OCI-M2 (cell line): Measurements from ENCODE around the gene LRMDA.

Source experiments
- DNase-seq: peaks from one replicate; lab custom pipeline; 2025; ENCODE audit not compliant: unreplicated experiment; lab: John Stamatoyannopoulos, UW

The LRMDA gene

DNA sequence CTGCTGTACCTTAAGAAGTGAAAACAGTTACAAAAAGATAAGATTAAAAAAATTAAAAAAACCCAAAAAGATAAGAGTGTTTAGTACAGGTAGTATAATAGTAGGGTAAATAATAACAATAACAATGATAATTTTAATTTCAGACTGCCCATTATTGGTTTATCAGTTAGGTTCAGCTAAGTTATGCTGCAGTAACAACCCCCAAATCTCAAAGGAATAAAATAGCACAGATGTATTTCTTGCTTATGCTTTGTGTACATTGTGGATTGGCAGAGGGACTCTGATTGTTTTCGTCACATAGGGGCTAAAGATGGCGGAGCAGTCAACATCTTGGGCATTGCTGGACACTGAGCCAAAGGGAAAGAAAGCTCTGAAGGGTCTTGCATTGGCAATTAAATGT, 264.6 kb downstream of the LRMDA start:
- DNase-seq: no peak

DNA sequence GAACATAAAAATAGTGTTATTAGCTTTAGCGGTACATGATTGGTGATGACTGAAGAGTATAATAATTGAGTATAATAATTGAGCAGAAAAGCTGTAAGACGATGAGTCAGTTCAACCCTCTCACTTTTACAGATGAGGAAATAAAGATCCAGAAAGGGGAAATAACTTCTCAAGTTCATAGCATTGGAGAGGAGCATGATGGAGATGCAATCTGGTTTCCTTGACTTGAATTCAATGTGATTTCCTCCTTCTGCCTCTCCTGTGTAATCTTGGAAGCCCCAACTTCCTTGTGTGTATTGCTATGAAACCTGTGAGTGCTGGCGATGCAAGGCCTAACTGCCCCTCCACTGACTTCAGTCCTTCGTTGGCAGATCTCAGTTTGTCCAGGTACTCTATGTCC, 265.1 kb downstream of the LRMDA start:
- DNase-seq: no peak

DNA sequence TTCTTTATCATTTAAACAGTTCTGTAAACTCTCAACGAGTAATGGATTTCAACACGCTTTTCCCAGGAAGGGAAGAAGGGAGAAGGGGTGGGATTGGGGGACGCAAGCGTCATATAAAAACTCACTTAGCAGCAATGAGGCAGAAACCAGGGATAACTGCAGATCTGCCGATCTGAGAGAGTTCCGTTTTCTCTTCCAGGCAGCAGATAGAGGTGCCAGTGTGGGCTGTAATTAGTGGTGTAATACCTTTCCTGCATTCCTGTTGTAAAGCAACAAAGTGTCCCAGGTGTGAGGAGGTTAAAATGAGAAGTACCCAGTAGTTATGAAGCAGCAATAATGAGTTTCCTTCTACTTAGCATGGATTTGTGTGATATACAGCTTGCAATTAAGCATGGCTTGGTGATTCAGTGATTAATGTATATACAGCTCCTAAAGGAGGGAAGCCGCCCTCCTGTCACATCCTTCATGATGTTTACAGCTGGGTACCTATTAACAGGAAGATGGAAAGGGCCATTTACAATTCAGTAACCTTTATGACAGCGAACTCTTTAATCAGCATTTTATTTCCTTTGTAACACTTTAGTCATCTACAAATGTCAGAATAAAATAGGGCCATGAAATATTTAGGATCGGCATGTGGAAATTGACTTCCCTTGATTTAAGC, 271.9 kb downstream of the LRMDA start:
- no peak for DNase-seq

DNA sequence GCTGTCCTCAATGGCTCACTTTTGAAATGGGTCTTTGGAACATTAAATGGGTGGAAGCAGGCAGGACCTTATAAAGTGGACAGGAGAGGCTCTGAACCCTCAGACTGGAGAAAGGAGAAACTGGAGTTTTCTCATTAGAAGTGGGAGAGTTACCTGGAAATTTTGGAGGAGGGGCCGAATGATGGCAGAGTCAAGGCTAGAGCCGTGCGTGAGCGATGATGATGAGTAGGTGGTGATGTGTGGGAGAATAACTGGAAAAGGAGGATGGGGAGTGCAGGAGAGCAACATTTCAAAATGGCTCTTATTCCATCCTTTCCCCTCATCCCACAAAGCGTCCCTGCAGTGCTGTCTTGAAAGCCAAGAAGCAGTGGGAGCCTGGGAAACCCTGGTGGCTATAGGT, 274.0 kb downstream of the LRMDA start:
- no peak for DNase-seq

DNA sequence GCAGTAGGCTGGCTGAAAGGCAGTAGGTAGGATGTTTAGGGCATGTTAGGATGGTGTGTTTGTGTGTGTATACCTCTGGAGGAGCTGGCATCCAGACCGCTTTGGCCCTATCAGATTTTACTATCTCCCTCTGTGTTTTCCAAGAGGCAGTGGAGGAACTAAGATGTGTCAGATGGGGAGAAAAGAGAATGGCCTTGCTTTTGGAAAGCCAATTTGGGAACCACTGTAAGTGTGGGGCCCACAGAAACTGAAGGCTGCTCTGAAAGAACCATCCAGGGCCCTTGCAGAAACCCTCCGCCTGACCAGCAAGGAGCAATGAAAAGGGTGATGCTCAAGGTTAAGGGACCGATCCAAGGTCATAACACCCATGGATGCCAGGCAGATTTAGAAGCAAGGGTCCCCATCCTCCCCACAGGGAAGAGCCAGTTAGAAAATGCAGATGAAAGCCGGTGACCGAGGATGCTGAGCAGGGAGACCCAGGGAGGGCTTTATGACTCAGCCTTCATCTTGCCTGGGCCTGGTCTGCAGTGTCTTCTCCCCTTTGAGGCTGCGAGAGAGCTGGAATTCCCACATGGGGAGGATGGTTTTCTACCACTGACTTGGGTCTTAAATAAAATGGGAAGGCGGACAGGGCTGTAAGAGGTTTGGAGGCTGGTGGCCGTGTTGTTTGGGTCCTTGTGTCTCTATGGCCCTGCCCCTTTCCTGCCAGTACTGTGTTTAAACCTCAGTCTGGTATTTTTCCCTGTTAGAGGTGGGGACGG, 275.8 kb downstream of the LRMDA start:
- DNase-seq: no peak

DNA sequence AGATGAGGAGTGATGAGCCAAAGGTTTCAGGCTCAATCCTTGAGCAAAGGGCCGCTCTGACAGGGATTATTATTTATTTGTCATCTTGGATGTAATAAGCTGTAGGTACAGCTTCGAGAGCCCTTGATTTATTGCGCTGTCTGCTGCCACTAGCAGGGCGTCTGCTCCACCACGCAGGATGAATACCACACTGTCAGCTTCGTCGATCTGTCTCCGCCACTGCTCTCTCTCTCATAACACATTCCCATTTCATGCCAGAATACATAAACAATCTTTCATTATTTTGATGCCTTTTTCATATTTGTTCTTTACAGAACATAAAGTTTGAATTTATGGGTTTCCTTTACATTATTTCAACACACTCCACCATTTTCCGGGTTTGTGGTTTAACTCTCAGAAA, 276.6 kb downstream of the LRMDA start:
- no peak for DNase-seq

DNA sequence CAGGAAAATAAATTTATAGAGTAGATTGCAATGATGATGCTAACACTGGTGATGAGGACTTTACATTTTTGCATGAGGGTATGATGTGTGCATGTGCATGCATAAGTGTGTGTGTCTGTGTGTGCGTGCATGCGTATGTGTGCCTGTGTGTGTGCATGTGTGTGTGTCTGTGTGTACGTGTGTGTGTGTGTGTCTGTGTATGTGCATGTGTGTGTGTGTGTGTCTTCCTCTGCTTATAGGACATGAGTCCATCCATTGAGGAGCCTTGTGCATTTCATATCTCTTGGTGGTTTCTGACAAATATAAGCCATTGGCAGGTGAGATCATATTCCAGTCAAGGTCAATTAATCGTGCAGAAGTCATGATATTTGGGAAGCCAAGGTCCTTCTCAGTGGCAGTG, 277.8 kb downstream of the LRMDA start:
- no peak for DNase-seq

DNA sequence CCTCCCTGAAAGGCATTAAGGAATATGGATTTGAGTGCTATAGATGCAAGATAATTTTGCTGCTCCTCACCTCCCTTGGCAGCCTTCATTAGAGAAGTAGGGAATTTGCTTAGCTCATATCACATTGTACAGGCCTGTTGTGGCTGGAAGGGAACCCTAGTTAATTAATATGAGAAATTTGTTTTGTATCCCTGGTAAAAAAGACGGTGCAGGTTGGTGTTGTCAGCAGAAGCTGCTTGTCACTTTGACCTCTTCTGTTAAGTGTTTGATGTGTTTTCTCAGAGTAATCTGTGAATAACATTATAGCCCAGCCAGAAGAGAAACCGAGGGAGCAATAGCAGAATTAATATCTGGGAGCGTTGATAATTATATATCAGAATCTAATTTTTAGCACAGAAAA, 278.4 kb downstream of the LRMDA start:
- DNase-seq: no peak

DNA sequence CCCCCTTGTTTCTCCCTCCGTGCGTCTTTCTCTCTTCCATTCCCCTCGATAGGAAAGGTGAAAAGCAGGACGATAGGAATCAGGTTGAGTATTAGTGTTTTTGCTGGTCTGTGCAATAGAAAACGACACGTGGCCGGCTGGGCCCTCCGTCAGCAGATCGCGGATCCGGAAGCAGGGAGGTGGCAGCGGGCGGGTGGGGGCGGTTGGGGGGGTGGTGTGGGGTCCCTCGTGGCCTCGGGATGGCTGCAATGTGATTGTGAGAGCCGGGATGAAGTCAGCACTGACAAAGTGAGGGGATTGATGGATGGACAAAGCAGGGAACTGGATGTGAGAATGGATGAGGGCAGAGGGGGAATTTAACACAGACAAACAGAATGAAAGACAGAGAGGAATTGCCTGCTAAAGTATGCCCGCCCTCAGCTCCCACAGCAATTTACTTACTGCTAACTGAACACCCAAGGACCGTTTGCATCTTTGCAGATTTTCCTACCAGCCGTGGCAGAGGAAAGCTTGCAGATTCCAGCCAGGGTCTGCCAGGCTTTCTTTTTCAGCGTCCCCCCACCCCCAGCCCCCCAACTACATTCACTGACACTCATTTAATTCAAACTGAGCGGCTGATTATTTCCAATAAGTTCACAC, 280.9 kb downstream of the LRMDA start:
- DNase-seq: no peak

DNA sequence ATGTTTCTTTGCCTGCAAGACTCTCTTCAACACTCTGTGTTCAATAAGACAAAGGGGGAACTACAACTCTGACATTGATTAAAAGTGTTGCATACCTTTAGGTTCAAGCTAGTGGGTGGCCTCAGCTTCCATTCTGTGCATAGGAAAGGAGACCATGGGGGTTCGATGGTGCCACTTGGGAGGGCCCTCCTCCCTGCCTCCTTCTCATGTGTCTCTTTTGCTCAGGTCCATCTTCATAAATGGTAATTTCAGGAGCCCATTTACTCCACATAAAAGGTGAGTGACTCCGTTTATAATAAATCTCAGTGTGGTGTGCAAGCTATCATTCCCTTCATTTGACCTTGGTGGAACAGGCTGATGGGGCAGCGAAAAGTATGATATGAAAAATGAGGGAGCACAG, 285.1 kb downstream of the LRMDA start:
- DNase-seq: no peak

DNA sequence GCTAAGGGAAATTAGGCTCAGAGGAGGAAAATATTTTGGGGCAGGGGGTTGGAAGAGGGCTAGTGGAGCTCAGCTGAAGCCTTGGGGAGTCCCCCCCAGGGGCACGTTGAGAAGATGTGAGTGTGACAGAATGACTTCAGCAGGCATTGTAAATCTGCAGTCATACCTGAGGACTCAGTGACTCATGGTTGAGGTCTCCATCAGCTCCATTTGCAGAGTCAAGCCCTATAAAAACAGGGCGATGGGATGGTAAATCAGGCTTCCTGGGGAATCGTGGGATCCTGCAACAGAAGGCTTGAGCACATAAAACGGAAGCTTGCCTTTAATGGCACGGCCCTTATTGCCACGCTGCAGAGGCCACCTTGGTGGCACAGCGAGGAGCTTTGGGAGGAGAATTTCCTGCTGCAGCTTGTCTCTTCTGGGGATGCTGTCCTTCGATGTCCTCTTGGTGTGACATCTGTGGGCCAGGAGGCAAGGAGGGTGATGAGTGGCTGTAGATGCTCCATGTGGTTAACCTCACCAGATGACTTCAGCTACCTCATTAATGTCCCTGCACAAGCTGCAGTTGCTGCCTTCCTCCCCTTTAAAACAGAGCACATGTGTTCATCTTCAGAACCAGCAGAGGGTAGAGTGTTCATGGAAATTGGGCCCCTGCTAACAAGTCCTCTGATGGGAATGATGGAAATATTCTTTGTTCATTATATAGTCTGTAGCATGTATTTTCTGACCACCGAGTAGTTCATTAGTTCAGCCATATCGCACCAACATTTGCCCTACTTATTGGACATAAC, 285.9 kb downstream of the LRMDA start:
- DNase-seq: no peak

DNA sequence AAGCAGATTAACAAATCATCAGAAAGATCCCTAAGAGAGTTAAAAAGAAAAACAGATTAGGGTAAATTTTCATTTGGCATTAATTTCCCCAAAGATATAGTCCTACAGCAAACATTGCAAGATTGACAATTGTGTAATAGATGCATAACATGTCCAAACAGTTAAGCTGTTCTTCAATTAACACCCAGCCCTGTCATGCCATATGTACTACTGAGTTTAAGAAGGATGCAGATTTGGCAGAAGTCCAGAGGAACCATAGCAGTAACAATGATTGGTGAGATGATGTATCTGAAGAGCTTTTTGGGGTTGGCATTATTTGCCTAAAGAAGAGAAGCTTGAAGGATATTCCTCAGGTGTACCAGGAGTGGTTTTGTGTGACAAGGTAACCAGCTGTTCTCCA, 287.6 kb downstream of the LRMDA start:
- DNase-seq: no peak

DNA sequence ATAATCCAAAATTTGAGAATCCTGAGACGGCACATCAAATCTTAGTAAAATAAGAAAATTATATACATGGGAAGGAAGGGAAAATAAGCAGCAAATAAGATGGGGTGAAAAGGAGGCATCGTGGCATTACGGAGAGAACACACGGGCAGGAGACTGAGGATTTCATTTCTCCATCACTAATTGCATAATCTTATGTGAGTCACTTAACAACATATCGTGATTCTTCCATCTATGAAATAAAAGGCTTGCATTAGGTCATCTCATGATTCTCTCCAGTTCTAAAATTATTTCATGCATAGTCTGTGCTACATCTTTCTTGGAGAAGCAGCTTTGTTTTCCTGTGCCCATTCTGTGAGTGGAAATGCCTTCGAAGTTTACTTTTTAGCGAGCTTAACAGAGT, 288.7 kb downstream of the LRMDA start:
- no peak for DNase-seq

DNA sequence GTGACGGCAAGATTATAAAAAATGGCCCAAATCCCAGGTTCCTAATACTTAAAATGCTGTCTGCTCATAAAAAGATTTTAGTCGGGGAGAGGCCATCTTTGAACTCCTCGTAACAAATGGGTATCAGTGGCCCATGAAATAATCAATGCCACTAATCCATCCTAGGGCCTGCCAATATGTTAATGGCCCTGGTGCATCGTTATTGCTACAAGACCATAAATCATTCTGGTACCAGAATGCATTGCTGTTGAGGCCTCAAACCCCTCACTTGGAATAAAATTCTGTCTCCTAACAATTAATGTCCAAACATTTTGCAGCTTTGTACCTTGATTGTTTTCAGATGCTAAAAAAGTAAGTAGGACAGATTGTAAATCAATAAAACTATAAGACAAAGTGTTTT, 290.6 kb downstream of the LRMDA start:
- no peak for DNase-seq

DNA sequence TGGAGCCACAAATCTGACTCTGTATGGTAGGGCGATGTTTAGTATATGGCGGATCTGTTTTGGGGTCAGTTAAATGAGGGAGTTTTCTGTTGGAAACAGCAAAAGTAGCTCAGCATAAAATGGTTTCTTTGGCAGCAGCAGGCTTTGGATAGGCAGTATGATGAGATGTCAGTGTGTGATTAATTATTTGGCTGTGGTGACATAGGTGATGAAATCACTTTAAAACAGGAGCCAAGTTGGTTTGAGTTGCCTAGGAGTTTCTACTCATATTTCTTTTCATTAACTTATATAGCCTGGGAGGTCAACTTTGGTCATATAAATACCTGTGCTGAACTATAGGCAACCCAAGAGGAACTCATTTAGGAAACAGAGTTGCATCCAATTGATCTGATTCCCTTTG, 291.2 kb downstream of the LRMDA start:
- no peak for DNase-seq

DNA sequence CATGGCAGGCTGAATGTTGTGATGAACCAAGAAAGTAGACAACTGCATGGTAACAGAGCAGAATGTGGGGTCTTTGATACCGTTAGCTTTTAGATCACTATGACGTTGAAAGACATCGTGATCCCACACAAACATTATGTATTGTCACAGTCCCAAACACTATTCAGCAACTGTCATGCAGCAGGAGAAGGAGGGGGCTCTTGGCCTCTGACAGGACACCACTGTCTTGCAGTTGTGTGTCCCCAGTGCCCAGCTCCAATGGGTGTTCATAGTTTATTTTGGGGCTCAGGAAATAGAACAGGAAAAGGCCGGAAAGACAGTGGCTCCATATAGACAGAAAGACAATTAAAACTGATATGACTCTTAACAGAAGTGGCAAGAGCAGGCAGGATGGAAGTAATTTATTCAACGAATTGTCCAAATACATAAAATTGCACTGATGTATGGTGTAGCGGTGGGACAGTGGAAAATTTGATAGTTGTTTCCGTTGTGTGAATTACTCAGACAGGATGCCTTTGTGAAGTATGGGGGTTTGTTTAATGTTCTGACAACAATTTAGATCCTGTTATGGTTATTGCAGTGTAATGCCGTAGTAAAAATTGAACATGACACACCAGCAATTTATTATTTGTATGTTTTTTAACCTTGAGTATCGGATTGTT, 292.0 kb downstream of the LRMDA start:
- DNase-seq: no peak

DNA sequence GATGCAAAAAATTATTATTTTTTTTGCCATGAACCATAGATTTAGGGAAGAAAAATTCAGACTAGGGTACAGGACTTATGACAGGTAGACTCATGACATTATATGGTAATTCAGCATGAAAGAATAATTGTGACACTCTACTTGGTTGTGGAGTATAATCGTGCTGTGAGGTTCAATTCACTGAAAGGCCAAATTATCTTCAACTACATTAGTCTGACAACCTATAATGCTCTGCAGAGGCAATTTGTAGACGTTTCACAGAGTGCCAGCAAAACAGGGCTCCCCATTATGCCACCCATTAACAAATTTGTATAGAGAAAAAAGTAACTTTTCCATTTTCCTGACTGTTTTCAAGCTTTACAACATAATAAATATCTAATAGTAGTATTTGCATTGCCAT, 292.6 kb downstream of the LRMDA start:
- DNase-seq: no peak

DNA sequence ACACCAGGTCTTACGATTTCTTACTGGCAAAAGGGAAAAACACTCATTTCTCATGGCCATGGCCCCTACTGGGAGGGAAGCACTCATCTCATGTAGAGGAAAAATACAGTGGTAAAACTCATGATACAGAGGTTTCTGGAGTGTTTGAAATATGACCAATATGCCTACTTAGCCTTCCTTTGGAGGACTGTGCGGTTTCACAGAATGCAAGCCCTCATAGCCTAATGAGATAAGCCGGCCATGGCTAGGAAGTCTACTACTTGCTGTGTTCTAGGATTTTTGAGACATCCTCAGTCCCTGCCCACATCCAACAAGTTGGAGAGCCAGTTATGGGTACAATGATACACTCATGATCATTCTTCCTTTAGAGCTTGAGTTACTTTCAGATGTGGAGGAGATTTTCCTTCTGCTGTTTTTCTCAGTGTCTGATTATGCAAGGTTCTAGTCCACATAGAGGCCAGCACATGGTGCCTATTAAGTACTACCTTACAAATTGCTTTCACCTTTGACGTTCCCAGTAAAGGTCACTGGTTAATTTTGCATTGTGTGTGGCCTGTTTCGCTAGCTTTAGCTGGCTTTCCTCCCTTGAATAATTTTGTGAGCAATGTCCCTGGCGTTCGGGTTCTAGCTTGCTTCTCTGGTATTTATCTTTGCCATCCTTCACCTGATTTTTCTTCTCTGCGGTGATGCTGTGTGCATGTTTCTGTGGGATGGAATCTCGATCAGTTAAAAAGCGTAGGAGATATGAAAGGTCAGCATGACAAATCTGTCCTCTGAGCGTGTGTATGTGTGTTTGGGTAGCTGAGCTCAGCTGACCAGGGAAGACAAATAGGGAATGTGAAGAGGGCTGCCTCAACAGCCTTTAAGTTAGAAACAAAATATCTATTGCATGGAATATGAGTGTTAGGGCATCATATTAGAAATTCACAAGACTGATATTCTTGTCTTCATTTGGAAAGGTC, 295.4 kb downstream of the LRMDA start:
- DNase-seq: no peak

DNA sequence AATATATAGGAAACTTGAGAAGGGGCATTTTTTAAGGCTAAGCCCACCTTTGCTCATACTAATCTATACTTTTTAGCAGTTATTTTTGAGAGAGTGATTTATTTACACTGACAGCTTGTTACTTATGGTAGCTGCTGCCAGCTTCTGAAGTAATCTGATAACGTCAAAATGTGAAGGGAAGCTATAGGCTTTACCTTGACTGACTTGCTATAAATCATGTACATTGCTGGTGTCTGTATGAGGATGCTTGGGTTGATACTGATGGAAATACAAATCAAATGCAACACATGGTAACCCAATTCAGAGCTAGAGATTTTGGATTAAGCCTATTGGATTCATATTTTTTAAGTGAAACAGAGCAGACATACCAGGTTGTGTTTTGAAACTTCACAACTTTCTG, 299.4 kb downstream of the LRMDA start:
- DNase-seq: no peak
